GM21528 (cell line): ENCODE results near the gene SCUBE1.

Experiments used
- ATAC-seq: cut with Tn5 transposase; IDR thresholded peaks from one replicate; pipeline ENCODE4 v1.9.1; 2021; ENCODE audit warnings: mild to moderate bottlenecking, moderate library complexity; ENCODE audit not compliant: unreplicated experiment, low FRiP score

The SCUBE1 gene

GRCh38 chr22:43186272-43187170 is 156.7 kb downstream of the SCUBE1 start, which contains the start of gene TTLL12:
Gene TTLL12 (minus strand): TSS chr22:43187134. CDS start chr22:43187069, 65 bp downstream.
- peak; percentile 46 for ATAC-seq

- no peak for ATAC-seq
These were observed 157.3 kb downstream of the SCUBE1 start for GRCh38 chr22:43185860-43186261.

DNA sequence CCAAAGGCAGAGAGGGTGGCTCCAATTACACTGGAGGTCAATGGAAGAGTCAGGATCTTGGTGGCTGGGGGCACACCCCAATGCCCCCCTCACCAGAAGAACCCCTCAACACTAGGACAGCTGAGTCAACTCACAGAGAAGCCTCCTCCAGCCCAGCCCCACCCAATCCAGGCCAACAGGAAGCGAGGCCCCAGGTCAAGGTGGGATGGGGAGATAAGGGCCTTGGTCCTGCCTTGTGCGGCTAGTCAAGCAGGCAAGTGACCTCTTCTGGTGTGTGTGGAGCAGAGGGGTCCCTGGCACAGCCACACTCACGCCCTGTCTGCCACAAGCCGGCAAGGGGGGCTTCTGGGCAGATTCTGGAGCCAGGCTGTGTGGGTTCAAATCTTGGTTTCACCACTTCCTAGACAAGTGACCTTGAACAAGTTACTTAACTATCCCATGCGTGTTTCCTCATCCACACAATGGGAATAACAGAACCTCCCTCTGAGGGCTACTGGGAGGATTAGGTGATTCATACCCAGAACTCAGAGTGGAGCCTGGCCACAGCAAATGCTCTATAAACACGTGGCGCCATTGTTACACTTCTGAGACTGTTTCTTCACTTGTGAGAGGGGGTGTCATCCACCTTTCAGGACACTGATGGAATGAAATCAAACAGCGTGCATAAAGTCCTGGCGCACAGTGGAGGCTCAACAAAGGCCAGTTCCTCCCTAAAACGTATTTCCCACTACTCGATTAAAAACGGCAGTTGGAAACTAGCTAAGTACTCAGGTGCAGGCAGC is 159.5 kb downstream of the SCUBE1 start:
- no peak for ATAC-seq

- no peak for ATAC-seq
These were observed 160.4 kb downstream of the SCUBE1 start for GRCh38 chr22:43182726-43183125.

DNA sequence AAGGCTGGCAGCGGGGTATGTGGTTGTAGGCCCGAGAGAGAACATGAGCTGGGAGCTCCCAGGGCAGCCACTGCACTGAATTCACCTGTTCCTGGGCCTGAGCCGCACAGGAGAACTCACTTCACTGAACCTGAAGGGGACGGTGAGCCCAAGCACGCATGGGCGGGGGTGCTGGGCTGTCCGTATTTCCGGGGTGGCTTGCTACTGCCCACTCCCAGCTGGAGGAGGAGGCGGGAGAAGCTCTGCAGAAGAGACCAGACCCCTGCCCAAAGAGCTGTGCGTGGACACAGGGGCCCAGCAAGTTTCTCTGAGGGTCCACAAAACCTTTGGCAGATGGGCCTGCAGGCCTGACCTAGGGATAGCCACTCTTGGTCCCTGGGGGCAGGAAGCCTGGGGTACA is 161.1 kb downstream of the SCUBE1 start:
- ATAC-seq = no peak

DNA sequence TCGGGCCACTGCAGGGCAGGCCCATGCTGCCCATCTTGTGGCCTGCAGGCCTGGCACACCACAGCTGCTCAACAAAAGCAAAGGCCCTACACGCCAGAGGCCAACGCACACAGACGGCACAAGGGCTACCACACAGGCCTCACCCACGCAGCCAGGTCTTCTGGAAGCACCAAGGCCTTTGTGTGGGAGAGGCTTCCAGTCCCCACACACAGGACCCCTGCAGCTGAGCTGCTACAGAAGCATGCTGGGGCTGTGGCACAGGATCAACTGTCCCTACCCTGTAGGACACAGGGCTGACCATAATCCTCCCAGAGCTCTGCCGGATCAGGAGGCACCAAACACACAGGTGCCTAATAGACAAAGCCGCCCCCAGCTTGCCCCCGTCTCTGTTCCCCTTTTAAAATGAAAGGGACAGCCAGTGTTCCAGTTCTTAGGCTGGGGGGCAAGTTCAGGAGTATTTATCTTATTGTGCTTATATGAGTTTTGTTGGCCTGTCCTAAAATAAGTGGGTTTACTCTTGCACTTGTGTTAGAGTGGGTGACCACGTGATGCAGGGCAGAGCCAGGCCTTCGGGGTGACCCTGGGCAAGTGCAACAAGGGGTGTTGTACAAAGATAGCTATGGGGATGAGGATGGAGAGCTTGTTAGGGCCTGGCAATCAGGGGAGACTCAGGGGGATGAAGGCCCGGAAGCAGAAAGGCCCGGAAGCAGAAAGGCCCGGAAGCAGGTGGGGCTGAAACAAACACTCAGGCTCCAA is 161.7 kb downstream of the SCUBE1 start:
- ATAC-seq = no peak

DNA sequence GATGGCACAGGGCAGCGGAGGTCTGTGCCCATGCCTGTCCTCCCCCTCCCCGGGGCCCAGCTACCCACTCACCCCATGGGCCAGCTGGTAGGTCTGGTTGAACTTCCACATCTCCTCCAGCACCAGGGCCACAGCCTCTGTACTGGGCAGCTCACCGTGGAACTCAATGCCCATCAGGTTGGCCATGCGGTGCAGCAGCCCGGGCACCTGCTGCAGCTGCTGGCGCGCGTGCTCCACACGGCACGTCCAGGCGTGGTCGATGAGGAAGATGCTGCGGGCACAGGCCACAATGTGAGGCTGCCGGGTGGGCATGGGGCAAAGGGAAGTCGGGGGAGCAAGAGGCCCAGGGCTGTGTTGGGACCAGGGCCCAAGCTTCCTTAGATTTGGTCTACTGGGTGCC is 162.5 kb downstream of the SCUBE1 start:
- ATAC-seq = no peak

- no peak for ATAC-seq
These were observed 163.3 kb downstream of the SCUBE1 start for GRCh38 chr22:43179911-43180195.

DNA sequence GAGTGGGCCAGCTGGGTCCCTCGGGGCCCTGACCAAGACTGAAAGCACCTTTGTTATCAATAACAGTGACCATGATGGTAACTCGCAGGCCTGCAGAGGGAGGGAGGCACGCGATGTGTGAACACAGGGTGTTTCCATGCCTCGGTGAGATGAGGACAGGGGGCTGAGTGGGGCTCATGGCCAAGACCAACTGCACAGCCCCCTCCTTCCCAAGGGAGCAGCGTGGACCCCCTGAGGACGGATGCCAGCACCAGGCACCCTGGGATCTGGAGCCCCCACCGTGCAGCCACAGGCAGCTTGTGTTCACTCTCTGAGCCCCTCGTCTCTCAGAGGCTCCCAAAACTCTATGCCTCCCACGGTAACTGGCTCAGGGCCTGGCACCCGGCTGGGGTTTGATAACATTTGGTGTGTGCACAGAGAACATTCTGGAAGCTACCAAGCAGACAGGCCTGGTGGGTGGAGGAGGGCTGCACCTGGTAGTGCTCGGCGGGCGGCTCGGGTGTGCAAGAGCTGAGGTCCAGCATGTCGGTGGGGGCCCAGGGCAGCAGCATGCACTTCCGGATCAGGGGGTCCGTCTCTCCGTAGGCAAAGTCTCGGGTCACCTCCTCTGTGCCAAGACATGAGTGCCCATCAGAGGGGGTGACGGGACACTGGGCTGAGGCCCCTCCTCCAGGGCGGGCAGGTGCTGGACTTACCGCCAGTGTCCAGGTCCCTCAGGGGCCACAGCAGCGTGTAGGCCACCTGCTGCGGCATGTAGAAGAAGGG is 163.8 kb downstream of the SCUBE1 start:
- no peak for ATAC-seq

DNA sequence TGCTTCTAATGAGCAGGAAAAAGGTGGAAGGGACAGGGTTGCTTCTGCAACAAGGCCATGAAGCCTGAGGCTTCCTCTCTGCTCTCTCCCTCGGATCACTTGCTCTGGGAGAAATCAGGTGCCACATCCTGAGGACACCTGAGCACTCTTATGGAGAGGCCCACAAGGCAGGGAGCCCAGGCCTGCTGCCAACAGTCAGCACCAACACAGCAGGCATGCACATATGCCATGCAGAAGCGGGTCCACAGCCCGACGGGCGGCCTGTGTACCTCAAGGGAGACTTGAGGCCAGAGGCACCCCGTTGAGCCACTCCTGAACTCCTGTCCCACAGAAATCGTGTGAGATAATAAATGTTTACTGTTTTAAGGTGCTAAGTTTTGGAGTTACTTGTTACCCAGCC is 165.7 kb downstream of the SCUBE1 start:
- ATAC-seq = no peak

GRCh38 chr22:43176090-43176489 is 167.1 kb downstream of the SCUBE1 start:
- ATAC-seq = no peak

DNA sequence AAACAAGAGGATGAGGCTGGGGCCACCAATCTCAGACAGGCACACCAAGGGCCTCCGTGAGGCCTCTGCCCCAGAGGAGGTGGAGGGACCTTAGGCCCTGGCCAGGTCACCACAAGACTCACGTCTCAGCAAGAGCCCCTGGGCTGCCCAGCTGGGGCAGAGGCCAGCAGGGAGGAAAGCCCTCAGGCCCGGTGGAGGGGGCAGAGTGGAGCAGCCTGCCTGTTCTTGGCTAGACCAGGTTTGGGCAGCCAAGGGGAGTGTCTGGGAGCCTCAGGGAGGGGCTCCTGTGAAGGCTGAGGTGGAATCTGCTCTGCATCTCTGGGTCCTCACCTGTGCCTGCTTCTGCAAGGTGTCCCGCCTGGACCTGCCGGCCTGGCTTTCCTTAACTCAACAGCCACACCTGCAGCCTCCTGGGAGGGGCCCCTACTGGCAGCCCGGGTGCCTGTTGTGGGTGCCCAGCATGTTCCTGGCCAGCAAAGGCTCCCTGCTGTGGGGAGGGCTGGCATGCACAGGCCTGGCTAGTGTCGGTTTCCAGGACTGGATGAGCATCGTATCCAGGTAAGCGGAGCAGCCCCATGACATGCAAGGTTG is 168.1 kb downstream of the SCUBE1 start:
- ATAC-seq = no peak

DNA sequence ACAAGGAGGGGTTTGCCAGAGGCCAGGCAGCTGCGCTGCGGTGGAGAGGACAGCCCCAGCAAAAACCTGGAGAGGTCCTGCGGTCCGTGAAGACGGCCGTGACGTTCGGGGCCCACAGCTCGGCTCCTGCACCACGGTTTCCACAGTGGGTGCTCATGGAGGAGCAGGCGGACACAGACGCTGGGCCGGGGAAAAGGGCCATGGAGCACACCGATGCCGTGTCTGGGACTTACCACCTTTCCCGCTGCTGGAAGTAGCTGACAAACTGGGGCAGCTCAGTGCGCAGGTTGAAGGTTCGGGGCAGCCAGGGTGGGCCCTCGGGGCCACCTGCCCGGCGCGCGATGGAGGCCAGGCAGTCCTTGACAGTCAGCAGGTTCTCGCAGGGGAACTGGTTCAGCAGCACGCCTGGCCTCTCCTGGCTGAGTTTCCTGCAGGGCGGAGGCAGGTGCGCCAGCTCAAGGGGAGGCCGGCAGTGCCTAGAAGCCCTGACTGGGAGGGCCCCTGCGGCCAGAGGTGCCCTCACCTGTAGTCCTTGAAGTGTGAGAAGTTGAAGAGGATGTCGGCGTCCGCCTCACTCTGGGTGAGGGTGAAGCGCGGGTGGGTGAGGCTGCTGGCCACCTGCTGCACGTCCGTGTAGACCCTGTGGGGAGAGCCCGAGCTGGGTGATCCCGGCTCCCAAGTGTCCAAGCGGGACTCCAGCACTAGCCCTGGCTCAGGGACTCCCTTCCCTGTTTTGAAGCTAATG is 169.0 kb downstream of the SCUBE1 start:
- no peak for ATAC-seq

- no peak for ATAC-seq
These were observed 169.6 kb downstream of the SCUBE1 start for GRCh38 chr22:43173566-43173965.

DNA sequence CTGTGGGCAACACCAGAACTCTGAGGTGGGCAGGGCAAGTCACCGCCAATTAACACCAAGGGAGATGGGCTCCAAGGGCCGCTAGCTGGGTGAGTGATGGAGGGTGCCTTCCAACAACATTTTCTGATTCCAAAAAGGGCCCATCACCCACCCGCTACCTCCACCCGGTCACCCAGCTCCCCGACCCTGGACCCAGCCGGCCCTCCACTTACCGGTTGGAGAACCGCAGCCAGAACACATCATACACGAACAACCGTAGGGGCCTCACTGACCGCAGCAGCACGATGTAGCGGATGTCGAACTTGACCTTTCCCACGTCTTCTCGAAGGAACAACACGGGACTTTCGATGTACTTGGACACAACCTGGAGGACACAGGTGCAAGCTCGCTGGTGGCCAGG is 171.0 kb downstream of the SCUBE1 start:
- no peak for ATAC-seq

GRCh38 chr22:43171607-43172006 is 171.6 kb downstream of the SCUBE1 start:
- no peak for ATAC-seq

DNA sequence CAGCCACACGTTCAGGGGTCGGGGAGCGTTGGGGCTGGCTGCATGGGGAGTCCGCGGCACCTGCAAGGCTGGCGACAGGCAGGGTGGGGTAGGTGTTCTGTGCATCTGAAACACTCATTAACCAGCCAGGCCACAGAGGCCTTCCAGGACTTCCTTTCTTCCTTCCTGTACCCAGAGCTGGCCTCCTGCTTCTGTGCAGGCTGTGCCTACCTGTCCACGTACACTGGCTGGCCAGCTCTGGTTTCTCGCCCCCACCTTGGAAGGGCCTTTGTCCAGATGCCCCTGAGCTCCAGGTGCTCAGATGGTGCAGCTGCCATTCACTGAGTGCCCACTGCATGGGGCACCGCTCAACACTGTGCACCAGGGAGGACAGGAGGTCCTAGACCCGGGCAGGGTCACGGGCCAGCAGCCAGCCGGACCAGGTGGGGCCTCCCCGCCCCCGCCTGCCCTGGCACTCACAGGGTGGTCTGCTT is 172.1 kb downstream of the SCUBE1 start:
- ATAC-seq = no peak

GRCh38 chr22:43170131-43170480 is 173.1 kb downstream of the SCUBE1 start:
- no peak for ATAC-seq
